NCI-H748 (cell line): ENCODE data around the gene FAM83D.
"Not testable (repeated sequence)": the region's sequence is repeated elsewhere in the genome, so short reads cannot be mapped to it uniquely, and the experiment has no call there.

Experiments
- DNase-seq: peaks from one replicate; lab custom pipeline; 2025; ENCODE audit not compliant: unreplicated experiment; lab: John Stamatoyannopoulos, UW

Gene FAM83D

GRCh38 chr20:38935285-38935684 lies 9.1 kb downstream of the FAM83D start:
- DNase-seq = no peak

- DNase-seq = no peak
These were observed 9.8 kb downstream of the FAM83D start for GRCh38 chr20:38935967-38936407.

DNA sequence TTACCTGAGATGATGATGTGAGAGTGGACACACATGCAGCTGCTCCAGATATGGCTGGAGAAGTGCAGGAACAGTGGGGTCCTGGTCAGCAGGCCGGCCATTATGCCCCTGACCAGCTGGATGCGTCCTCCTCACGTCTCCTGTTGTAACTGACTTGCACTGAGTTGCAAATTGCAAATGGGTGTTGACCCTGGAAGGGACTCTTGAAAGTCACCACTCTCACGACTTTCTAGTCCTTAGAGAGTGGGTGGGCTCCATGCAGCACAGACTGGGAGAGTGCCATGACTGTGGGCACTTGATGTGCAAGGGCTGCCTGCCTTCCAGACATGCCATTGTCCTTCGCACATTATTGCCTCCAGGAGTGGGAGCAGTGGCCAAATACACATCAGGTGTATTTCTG lies 10.8 kb downstream of the FAM83D start:
- DNase-seq = no peak

- DNase-seq = peak; percentile 8
These were observed 11.8 kb downstream of the FAM83D start for GRCh38 chr20:38937978-38938473.

DNA sequence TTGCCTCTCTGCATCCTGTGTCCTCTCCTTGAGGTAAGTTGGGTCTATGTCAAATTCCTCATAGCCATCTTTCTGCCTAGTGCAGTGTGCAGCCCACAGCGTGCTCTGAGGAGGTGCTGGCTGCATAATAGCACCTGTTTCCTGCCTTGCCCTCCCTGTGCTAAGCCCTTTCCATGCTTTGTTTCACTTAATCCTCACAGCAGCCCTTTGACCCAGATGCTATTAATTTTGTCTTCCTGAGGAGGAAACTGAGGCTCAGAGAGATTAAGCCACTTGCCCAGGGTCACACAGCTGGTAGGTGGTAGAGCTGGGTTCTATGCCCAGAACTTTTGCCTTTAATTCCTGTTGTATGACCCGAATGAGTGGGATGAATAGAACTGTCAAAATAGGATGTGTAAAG lies 13.5 kb downstream of the FAM83D start:
- no peak for DNase-seq

DNA sequence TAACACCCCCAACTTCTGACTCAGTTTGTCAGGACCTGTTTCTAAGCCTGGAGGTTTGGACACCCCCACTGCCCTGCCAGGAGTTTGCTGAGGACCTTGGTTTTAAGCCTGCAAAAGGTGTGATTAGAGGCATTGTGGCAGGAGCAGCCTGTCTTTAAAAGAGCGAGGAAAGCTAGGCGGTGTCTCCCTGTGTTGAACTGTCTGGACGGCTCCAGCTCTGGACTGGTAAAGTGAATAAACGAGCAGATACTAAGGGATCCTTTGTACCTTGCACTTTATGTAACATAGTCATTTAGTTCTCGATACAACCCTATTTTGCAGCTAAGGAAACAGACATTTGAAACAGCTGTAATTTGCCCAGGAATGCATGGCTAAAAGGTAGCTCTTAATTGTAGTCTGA lies 14.4 kb downstream of the FAM83D start:
- DNase-seq = no peak

GRCh38 chr20:38941726-38942389 lies 15.6 kb downstream of the FAM83D start:
- no peak for DNase-seq

DNA sequence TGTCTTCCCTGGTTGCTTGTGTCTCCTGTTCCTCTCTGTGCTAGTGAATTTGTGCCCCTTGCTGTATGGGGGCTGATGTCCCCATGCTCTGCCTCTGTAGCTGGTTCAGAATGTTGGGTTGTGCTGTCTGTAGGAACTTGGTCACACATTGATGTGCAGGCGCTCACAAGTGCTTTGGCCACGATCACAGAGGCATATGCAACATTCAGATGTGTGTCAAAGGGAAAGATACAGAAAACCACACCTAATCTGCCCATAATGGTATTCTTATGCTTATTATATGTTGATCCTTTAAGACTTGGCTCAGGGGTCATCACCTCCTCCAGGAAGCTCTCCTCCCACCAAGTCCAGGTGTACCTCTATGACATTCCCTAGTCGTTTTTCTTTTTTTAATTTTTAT lies 18.8 kb downstream of the FAM83D start:
- no peak for DNase-seq

- DNase-seq = no peak
These were observed 20.6 kb downstream of the FAM83D start for GRCh38 chr20:38946836-38947235.

GRCh38 chr20:38947931-38948362 lies 21.7 kb downstream of the FAM83D start:
- DNase-seq = no peak

DNA sequence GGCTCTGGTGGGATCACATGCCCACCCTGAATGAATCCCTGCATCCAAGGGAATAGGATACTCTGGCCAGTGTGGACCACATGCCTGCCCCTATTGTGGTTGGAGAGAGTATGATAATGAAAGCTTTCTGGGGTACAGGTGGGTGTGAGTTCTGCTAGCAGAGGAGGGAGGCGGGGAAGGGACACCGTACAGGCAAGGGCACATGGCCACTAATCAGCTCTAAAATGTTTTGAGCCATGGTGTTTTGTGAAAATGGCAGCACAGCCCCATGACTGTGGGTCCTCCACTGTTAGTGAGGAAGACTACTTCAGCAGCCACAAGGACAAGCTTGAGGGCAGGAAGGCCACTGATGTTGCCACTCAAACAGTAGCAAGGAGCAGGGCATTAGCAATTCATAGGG lies 24.0 kb downstream of the FAM83D start:
- no peak for DNase-seq

DNA sequence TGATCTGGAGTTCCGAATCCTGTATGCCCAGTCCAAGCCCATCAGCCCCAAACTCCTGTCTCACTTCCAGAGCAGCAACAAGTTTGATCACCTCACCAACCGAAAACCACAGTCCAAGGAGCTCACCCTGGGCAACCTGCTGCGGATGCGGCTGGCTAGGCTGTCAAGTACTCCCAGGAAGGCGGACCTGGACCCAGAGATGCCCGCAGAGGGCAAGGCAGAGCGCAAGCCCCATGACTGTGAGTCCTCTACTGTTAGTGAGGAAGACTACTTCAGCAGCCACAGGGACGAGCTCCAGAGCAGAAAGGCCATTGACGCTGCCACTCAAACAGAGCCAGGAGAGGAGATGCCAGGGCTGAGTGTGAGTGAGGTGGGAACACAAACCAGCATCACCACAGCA lies 25.4 kb downstream of the FAM83D start:
- DNase-seq = no peak

DNA sequence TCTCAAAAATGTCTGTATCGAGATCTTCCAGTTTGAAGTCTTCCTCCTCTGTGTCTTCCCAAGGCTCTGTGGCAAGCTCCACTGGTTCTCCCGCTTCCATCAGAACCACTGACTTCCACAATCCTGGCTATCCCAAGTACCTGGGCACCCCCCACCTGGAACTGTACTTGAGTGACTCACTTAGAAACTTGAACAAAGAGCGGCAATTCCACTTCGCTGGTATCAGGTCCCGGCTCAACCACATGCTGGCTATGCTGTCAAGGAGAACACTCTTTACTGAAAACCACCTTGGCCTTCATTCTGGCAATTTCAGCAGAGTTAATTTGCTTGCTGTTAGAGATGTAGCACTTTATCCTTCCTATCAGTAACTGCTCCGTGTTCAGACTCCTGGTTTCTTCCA lies 25.9 kb downstream of the FAM83D start:
- DNase-seq = no peak

GRCh38 chr20:38953630-38954340 lies 27.6 kb downstream of the FAM83D start:
- no peak for DNase-seq

GRCh38 chr20:38957235-38957876 lies 31.1 kb downstream of the FAM83D start:
- DNase-seq = no peak

DNA sequence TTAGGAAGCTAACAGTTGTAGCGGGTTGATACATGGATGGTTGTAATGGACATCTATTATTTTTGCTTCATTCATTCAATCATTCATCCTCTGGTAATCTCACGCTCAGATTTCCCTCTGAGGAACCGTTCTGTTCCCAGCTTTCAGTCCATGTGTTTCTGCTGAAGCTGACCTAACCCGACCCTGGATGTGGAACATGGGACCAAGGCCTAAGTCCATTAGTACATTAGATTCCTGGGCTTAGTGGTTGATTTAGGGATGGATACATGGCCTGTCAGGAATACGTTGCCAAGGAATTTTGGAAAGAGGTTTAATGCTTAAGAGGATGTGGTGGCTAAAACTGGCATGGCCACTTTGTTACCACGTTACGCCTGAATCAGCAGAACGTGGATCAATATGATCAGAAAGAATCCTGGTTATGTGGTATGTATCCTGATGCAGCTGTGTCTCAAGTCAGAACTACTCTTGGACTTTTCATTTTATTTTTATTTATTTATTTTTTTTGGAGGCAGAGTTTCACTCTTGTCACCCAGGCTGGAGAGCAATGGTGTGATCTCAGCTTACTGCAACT lies 31.8 kb downstream of the FAM83D start:
- DNase-seq = no peak

- not testable (repeated sequence) for DNase-seq
These were observed 34.0 kb downstream of the FAM83D start for GRCh38 chr20:38960187-38960687.

DNA sequence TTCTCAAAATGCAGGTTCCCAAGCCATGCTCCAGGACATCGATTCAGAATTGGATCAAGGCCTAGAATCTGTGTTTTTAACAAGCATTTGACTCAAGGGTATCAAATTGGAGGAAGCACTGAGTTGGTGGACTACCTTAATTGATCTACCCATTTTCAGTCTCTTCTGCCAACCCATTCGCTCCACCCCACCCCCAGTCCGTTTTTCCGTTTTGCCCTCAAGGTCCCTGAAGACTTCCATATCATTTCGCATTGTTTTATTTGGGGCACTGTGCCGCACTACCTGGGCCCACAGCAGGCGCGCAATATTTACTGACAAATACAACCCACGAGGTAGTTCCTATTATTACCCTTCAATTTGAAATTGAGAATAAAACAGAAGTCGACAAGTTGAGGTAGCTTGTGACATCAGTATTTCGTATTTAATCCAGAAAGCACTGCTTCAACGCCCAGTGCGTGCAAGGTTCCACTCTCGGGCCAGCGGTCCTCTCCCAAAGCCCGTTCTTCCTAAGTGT lies 35.4 kb downstream of the FAM83D start:
- DNase-seq = peak; percentile 57

DNA sequence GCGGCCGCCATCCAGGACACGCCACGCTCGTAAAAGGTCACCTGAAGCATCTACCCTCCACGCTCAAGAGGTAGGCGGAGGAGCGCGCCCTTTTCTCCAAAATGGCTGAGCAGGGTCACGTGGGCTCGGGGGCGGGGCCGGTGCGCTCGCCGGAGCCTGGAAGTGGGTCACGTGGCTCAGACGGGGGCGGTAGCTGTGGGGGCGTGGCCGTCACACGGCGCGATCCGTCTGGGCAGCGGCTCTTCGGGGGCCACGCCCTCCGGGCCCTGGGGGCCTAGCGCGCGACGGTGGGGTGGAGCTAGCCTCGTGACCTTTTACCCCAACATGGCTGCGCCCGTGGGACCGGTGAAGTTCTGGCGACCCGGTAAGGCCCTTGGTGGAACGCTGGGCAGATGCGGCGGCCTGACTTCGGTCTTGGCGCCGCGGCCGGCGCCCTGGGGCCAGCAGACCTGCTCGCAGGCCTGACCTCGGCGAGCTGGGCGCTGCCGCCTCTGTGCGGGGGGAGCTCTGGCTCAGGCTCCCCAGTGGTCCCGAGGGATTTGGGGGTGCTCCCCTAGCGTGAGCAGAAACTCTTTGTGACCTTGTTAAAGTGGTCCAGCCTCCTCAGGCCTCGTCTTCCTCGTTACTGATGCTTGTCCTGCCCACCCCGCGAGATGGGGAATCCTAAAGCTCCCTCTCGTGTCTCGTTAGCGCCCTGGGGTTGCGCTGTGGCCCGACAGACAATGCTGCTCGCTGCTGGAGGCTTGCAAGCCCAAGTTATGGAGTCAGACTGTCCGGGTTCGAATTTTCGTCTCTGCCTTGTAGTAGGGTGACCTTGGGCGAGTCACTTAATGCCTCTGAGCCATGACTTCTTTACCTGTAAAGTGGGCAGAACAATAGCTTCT lies 36.1 kb downstream of the FAM83D start, which contains the start of gene DHX35:
TSS of gene DHX35 (plus strand) at position 301 of the 884 bp plus-strand sequence. CDS start at position 325, 24 bp downstream.
- peak; percentile 97 for DNase-seq

- peak; percentile 31 for DNase-seq
These were observed 36.7 kb downstream of the FAM83D start for GRCh38 chr20:38962928-38963401.
